Astrocyte (in vitro differentiated cells and primary cell): ENCODE data around the gene DOK7. TPM values are rescaled to one million over a fixed set of nuclear protein-coding genes. Genes with fewer than 3 reads are reported as not detected.

Experiments
- DNase-seq: peaks from one replicate; pipeline ENCODE4 v3.0.0-alpha.2; 2010; ENCODE audit warnings: low read depth
- FAIRE-seq: peaks from 2 replicates; lab custom pipeline; 2011; peaks lifted over from hg19 to GRCh38; lab: Jason Lieb, UNC
- H2AFZ ChIP-seq: 2 replicates; pipeline ENCODE4 v1.6.0; 2012; ENCODE audit warnings: low read depth, low read length, inconsistent platforms
- H3K27ac ChIP-seq: 2 replicates; pipeline ENCODE4 v1.5.1; 2011; ENCODE audit warnings: low read depth, low read length, inconsistent platforms
- H3K27me3 ChIP-seq: 2 replicates; pipeline ENCODE4 v1.6.0; 2011; ENCODE audit warnings: low read length, inconsistent platforms; ENCODE audit not compliant: insufficient read depth
- H3K36me3 ChIP-seq: 2 replicates; pipeline ENCODE4 v1.5.1; 2011; ENCODE audit warnings: low read length, inconsistent platforms; ENCODE audit not compliant: insufficient read depth
- H3K4me1 ChIP-seq: 2 replicates; pipeline ENCODE4 v1.5.1; 2011; ENCODE audit warnings: low read length, inconsistent platforms; ENCODE audit not compliant: insufficient read depth
- H3K4me2 ChIP-seq: 2 replicates; pipeline ENCODE4 v1.6.0; 2012; ENCODE audit warnings: low read length, inconsistent platforms
- H3K4me3 ChIP-seq: 2 replicates; pipeline ENCODE4 v1.5.1; 2011; ENCODE audit warnings: low read depth, mild to moderate bottlenecking, low read length, inconsistent platforms; ENCODE audit not compliant: insufficient read depth
- H3K79me2 ChIP-seq: 2 replicates; pipeline ENCODE4 v1.6.0; 2012; ENCODE audit warnings: mild to moderate bottlenecking, low read length, inconsistent platforms; ENCODE audit not compliant: insufficient read depth
- H3K9ac ChIP-seq: 2 replicates; pipeline ENCODE4 v1.6.0; 2012; ENCODE audit warnings: mild to moderate bottlenecking, low read length, inconsistent platforms
- H3K9me3 ChIP-seq: 2 replicates; pipeline ENCODE4 v1.5.1; 2012; ENCODE audit warnings: low read depth, mild to moderate bottlenecking, low read length, inconsistent platforms; ENCODE audit not compliant: insufficient read depth
- H4K20me1 ChIP-seq: 2 replicates; pipeline ENCODE4 v1.6.0; 2012; ENCODE audit warnings: low read length, inconsistent platforms; ENCODE audit not compliant: insufficient read depth
- H3K27ac Mint-ChIP-seq: one replicate; pipeline ENCODE4 v1.8.0; 2021; ENCODE audit warnings: mild to moderate bottlenecking, mixed read lengths; ENCODE audit not compliant: unreplicated experiment
- H3K27me3 Mint-ChIP-seq: one replicate; pipeline ENCODE4 v1.8.0; 2021; ENCODE audit warnings: low read depth, mixed read lengths; ENCODE audit not compliant: unreplicated experiment
- H3K36me3 Mint-ChIP-seq: one replicate; pipeline ENCODE4 v1.8.0; 2021; ENCODE audit warnings: low read depth, mixed read lengths; ENCODE audit not compliant: unreplicated experiment
- H3K4me1 Mint-ChIP-seq: one replicate; pipeline ENCODE4 v1.8.0; 2021; ENCODE audit warnings: low read depth, mixed read lengths; ENCODE audit not compliant: unreplicated experiment
- H3K4me3 Mint-ChIP-seq: one replicate; pipeline ENCODE4 v1.8.0; 2021; ENCODE audit warnings: mild to moderate bottlenecking, moderate library complexity, mixed read lengths; ENCODE audit not compliant: unreplicated experiment
- H3K9me3 Mint-ChIP-seq: one replicate; pipeline ENCODE4 v1.8.0; 2021; ENCODE audit warnings: mild to moderate bottlenecking, mixed read lengths; ENCODE audit not compliant: unreplicated experiment
- EZH2 ChIP-seq: IDR thresholded peaks from 2 replicates; pipeline ENCODE4 v1.6.1; 2012; ENCODE audit warnings: mild to moderate bottlenecking, low read length, inconsistent platforms; ENCODE audit not compliant: insufficient read depth
- total RNA-seq: library from RNA; stranded (reverse); gene quantifications from 2 replicates; pipeline ENCODE4 v1.2.1, GENCODE V29; 2021
- TF ChIP-seq, protein P1 (sequence below): IDR thresholded peaks from 2 replicates; pipeline ENCODE4 v1.5.1; 2011; ENCODE audit warnings: low read depth, mild to moderate bottlenecking, inconsistent platforms, low read length, moderate library complexity; ENCODE audit not compliant: insufficient read depth

The DOK7 gene
- total RNA-seq, 1 donor from 2014 or later, result not detected

DNA sequence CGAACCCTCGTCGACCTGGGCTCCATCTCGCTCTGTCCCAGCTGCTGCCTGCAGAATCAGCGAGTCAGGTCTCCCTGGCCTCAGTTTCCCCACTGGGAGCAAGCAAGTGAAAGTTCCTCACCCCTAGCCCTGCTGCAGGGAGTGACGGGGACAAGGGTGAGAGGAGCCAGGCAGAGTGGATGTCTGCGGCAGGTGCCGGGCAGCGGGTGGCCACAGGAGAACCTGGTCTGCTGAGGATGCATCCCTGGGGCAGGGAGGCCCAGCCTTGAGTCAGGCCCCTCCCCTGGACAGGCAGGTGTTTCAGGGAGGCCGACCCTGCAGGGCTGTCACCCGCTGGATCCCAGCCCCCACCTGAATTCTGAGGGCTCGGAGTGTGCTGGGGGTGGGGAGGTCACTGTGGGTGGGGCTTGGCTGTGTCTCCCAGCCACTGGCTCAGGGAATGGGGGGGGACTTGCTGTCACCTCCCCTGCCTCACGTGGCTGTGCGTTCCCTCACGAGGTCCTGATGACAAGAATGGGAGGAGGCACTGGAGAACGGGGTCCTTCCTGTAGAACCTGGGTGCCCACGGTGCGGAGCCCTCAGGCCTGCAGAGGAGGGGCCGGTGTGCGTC is 35.9 kb downstream of the DOK7 start:
- no peaks in the 10 kb centered on the region for H3K27me3 Mint-ChIP-seq
- DNase-seq (no peak), FAIRE-seq (no peak)
- H3K4me1 Mint-ChIP-seq, result no peaks in the 10 kb centered on the region
- H3K27ac ChIP-seq, result no peak overlapping the region
- H3K9me3 Mint-ChIP-seq, result no peaks in the 10 kb centered on the region
- H3K27ac Mint-ChIP-seq, result no peak overlapping the region
- no peak overlapping the region for H3K9ac ChIP-seq
- no peak overlapping the region for H3K4me3 Mint-ChIP-seq
- no peak overlapping the region for H2AFZ ChIP-seq
- peaks cover 18% of the 10 kb centered on the region for H3K79me2 ChIP-seq
- peaks cover 39% of the 10 kb centered on the region for H4K20me1 ChIP-seq
- H3K36me3 ChIP-seq, result no peaks in the 10 kb centered on the region
- peaks cover 5% of the 10 kb centered on the region for H3K36me3 Mint-ChIP-seq
- H3K4me1 ChIP-seq, result no peaks in the 10 kb centered on the region
- H3K4me3 ChIP-seq, result no peak overlapping the region
- H3K27me3 ChIP-seq, result no peaks in the 10 kb centered on the region
- H3K4me2 ChIP-seq, result no peak overlapping the region
- TF ChIP-seq EZH2, result no peak
- TF ChIP-seq, protein P1, sequence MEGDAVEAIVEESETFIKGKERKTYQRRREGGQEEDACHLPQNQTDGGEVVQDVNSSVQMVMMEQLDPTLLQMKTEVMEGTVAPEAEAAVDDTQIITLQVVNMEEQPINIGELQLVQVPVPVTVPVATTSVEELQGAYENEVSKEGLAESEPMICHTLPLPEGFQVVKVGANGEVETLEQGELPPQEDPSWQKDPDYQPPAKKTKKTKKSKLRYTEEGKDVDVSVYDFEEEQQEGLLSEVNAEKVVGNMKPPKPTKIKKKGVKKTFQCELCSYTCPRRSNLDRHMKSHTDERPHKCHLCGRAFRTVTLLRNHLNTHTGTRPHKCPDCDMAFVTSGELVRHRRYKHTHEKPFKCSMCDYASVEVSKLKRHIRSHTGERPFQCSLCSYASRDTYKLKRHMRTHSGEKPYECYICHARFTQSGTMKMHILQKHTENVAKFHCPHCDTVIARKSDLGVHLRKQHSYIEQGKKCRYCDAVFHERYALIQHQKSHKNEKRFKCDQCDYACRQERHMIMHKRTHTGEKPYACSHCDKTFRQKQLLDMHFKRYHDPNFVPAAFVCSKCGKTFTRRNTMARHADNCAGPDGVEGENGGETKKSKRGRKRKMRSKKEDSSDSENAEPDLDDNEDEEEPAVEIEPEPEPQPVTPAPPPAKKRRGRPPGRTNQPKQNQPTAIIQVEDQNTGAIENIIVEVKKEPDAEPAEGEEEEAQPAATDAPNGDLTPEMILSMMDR, result no peak
- no peaks in the 10 kb centered on the region for H3K9me3 ChIP-seq

DNA sequence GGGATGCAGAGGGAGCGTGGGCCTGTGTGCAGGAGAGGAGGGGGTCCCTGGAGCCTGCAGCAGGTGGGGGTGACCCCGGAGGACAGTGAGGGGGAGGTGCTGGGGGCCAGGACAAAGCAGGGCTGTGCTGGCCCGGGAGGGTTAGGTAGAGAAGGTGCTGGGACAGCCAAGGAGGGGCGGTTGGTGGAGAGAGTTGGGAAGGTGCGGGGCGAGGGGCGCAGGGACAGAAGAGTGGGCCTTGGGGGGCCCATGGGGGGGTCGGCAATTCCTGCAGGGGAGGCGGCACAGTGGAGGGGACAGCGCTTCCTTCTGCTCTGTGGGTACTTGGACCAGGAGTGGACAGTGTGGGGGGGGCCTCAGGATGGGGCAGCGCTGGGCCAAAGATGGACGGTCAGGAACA is 36.6 kb downstream of the DOK7 start:
- H3K27ac ChIP-seq, result no peak overlapping the region
- DNase-seq, result no peak
- H3K4me3 ChIP-seq, result no peak overlapping the region
- TF ChIP-seq, protein P1, result no peak
- no peak for TF ChIP-seq EZH2
- Mint-ChIP-seq H3K27me3 (no peaks in the 10 kb centered on the region), H3K9me3 (no peaks in the 10 kb centered on the region), H3K27ac (no peak overlapping the region), H3K4me3 (no peak overlapping the region), H3K36me3 (peaks cover 5% of the 10 kb centered on the region), H3K4me1 (no peaks in the 10 kb centered on the region)
- no peaks in the 10 kb centered on the region for H3K36me3 ChIP-seq
- H3K9ac ChIP-seq, result no peak overlapping the region
- H3K9me3 ChIP-seq, result no peaks in the 10 kb centered on the region
- H3K27me3 ChIP-seq, result no peaks in the 10 kb centered on the region
- no peaks in the 10 kb centered on the region for H3K4me1 ChIP-seq
- H3K79me2 ChIP-seq, result peaks cover 20% of the 10 kb centered on the region
- no peak for FAIRE-seq
- H3K4me2 ChIP-seq, result no peak overlapping the region
- peaks cover 46% of the 10 kb centered on the region for H4K20me1 ChIP-seq
- no peak overlapping the region for H2AFZ ChIP-seq

DNA sequence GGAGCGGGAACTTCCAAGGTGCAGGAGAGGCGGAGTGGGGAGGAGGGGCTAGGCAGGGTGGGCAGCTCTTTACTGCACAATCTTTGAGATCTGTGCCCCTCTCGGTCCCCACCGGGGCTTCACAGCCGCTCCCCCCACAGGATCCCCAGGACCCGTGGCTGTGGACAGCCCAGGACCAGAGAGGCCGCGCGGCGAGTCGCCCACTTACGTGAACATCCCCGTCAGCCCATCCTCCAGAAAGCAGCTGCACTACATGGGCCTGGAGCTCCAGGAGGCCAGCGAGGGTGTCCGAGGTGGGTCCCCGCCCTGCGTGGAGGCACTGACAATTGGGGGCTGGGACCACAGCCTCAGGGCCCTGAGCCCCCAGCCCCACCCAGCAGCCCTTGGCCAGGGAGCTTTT is 37.0 kb downstream of the DOK7 start:
- TF ChIP-seq, protein P1, result no peak
- TF ChIP-seq EZH2, result no peak
- H3K4me1 Mint-ChIP-seq, result no peaks in the 10 kb centered on the region
- Histone ChIP-seq H3K4me1 (no peaks in the 10 kb centered on the region), H3K4me3 (no peak overlapping the region), H3K9me3 (no peaks in the 10 kb centered on the region), H3K4me2 (no peak overlapping the region), H3K36me3 (no peaks in the 10 kb centered on the region), H3K79me2 (peaks cover 20% of the 10 kb centered on the region), H4K20me1 (peaks cover 50% of the 10 kb centered on the region), H3K9ac (no peak overlapping the region), H3K27ac (no peak overlapping the region), H3K27me3 (no peaks in the 10 kb centered on the region), H2AFZ (no peak overlapping the region)
- H3K9me3 Mint-ChIP-seq, result no peaks in the 10 kb centered on the region
- no peak overlapping the region for H3K4me3 Mint-ChIP-seq
- peaks cover 5% of the 10 kb centered on the region for H3K36me3 Mint-ChIP-seq
- H3K27me3 Mint-ChIP-seq, result no peaks in the 10 kb centered on the region
- DNase-seq (no peak), FAIRE-seq (no peak)
- no peak overlapping the region for H3K27ac Mint-ChIP-seq
